IgD-negative memory B cell (primary cell): ENCODE data around the gene ANK2. TPM values are rescaled to one million over a fixed set of nuclear protein-coding genes. Genes with fewer than 3 reads are reported as not detected.

Experiments
- H3K27ac Mint-ChIP-seq, 3 donors: one replicate each; pipeline ENCODE4 v1.8.0; 2020 to 2022; ENCODE audit warnings: mild to moderate bottlenecking in 3 of 3, mixed read lengths in 3 of 3, moderate library complexity in 1 of 3
- H3K27me3 Mint-ChIP-seq: one replicate; pipeline ENCODE4 v1.8.0; 2021; ENCODE audit warnings: mixed read lengths
- H3K36me3 Mint-ChIP-seq: one replicate; pipeline ENCODE4 v1.8.0; 2020; ENCODE audit warnings: mild to moderate bottlenecking, mixed read lengths
- H3K4me1 Mint-ChIP-seq, 3 donors: one replicate each; pipeline ENCODE4 v1.8.0; 2020 to 2022; ENCODE audit warnings: mixed read lengths in 3 of 3, mild to moderate bottlenecking in 1 of 3
- H3K4me3 Mint-ChIP-seq, 4 donors: one replicate each; pipeline ENCODE4 v1.8.0; 2020 to 2022; ENCODE audit warnings: mild to moderate bottlenecking in 4 of 4, mixed read lengths in 4 of 4, moderate library complexity in 3 of 4
- H3K9me3 Mint-ChIP-seq, 3 donors: one replicate each; pipeline ENCODE4 v1.8.0; 2020 to 2021; ENCODE audit warnings: mixed read lengths in 3 of 3, mild to moderate bottlenecking in 1 of 3
- polyA plus RNA-seq: library from polyadenylated mRNA; unstranded; fragments of 300-500 nt; fragmentation: Illumina TruSeq; gene quantifications from one replicate; pipeline ENCODE4 v1.2.3, GENCODE V29; 2021

The ANK2 gene
- polyA plus RNA-seq, 1 donor from 2014 or later, result not detected

DNA sequence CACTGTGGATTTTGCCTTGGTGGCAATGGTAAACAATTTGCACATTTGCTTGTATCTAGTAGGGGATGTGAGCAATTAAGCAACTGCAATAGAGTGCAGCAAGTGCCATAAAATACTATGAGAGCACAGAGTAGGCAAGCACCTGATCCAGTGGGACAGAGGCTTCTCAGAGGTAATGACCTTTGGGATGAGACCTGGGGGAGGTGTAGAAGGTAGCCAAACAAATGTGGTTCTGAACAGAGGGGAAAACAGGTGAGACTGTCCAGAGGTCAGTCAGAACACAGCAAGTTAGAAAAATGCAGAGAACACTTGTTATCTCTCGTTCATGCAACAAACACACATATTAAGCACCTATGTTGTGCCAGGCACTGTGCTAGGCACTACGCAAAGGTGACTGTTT, 21.4 kb upstream of the ANK2 start:
- no peaks in the 10 kb centered on the region for H3K4me1 Mint-ChIP-seq
- no peaks in the 10 kb centered on the region for H3K27me3 Mint-ChIP-seq
- H3K9me3 Mint-ChIP-seq, result no peaks in the 10 kb centered on the region
- no peaks in the 10 kb centered on the region for H3K36me3 Mint-ChIP-seq
- H3K4me3 Mint-ChIP-seq, result no peak overlapping the region
- no peak overlapping the region for H3K27ac Mint-ChIP-seq

DNA sequence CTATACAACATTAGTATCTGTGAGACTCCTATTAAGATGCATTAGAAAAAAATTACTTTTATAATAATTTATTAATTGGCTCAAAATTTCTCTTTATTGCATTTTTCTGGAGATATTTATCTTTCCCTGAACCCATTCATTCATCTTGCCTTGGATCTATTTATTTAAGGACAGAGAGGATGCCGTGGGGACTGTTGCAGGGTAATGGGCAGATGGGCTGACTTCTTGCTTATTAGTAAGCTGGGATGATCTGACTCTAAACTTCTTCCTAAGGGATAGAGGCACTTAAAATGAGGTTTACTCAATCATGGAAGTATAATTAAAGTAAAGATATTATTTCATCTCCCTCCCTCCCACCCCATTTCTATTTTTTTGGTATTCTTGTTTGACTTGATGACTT, 18.2 kb upstream of the ANK2 start:
- H3K27me3 Mint-ChIP-seq, result no peaks in the 10 kb centered on the region
- H3K36me3 Mint-ChIP-seq, result no peaks in the 10 kb centered on the region
- H3K27ac Mint-ChIP-seq, result no peak overlapping the region
- no peak overlapping the region for H3K4me3 Mint-ChIP-seq
- H3K9me3 Mint-ChIP-seq, result no peaks in the 10 kb centered on the region
- H3K4me1 Mint-ChIP-seq, result no peaks in the 10 kb centered on the region

DNA sequence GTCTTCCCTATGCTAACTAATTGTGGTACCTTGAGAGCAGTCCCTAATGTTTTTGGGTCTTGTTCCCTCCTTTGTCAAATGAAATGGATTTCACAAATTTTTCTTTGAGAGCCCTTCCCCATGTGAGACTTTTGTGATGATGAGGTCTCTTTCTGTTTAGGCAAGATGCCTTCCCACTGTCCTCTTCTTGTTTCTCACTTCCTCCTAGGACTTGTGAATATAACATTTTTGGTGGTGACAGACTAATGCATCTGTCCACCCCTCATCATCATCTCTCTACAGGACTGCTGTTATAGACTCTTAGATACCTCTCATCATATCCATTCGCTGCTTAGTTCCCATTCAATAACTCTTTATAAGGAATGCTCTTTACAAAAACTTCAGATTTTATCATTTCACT, 8.7 kb upstream of the ANK2 start:
- no peak overlapping the region for H3K4me3 Mint-ChIP-seq
- H3K27me3 Mint-ChIP-seq, result no peaks in the 10 kb centered on the region
- no peak overlapping the region for H3K27ac Mint-ChIP-seq
- H3K9me3 Mint-ChIP-seq, result peaks cover 0 to 5% (median 0%) of the 10 kb centered on the region in 3 donors
- no peaks in the 10 kb centered on the region for H3K36me3 Mint-ChIP-seq
- H3K4me1 Mint-ChIP-seq, result no peaks in the 10 kb centered on the region

DNA sequence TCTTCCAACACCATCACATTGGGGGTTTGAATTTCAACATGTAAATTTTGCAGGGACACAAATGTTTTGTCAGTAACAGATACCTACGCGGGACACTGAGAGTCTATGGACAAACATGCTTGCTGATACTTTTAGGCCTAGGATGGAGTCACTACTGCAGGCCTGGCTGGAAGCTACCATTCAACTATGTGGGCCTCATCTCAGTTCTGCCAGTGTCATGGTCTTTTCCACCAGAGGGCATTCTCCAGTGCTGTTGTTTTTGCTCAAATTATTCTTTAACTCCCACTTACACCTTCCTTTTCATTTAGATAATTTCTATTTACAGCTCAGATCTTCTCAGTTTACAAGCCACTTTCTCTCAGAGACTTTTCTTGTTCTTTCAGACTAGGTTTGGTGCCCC, 7.0 kb upstream of the ANK2 start:
- H3K9me3 Mint-ChIP-seq, result peaks cover 0 to 6% (median 0%) of the 10 kb centered on the region in 3 donors
- no peaks in the 10 kb centered on the region for H3K4me1 Mint-ChIP-seq
- no peak overlapping the region for H3K27ac Mint-ChIP-seq
- no peaks in the 10 kb centered on the region for H3K27me3 Mint-ChIP-seq
- H3K4me3 Mint-ChIP-seq, result no peak overlapping the region
- H3K36me3 Mint-ChIP-seq, result peaks cover under 1% of the 10 kb centered on the region

DNA sequence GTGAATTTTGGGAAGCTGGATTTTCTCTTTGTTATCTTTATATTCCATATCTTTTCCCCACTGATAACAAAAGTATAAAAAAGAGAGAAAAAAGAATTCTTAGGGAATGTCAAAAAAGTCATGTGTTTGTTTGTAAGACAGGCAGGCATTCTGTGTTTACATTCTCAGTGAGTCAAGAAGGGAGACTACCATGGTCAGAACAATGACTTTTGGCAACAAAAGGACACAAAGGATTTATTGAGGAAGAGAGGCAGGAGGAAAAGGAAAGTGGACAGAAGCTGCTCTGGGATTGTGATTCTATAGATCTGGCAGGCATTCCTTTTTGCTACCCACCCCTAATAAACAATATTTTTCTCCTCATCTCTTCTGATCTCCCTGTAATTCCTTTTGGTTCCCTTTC, 5.9 kb upstream of the ANK2 start:
- Mint-ChIP-seq H3K4me1 (peaks cover 0 to 1% (median 0%) of the 10 kb centered on the region in 3 donors), H3K36me3 (peaks cover 2% of the 10 kb centered on the region), H3K27me3 (no peaks in the 10 kb centered on the region), H3K27ac (no peak overlapping the region), H3K4me3 (no peak overlapping the region), H3K9me3 (peaks cover 0 to 6% (median 0%) of the 10 kb centered on the region in 3 donors)

DNA sequence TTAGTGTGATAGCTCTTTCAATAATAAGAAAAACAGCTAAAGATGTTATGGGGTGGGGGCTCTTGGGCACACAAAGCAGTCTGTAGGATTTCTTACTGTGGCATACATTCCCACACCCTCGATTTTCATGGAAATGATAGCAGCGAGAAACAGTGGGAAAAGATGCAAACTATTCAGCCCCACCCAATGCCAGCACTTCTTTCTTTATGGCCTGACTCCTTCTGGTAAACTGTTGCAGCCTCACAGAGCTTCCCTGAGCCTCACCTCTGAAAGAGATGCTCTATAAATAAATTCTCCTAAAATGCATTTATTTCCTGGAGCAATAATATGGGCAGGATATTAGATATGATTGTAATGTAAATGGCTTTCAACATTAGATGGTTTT, 910 bp downstream of the ANK2 start:
- peaks cover 0 to 1% (median 0%) of the 10 kb centered on the region in 3 donors for H3K4me1 Mint-ChIP-seq
- H3K9me3 Mint-ChIP-seq, result peaks cover 0 to 1% (median 0%) of the 10 kb centered on the region in 3 donors
- H3K27ac Mint-ChIP-seq, result no peak overlapping the region
- H3K27me3 Mint-ChIP-seq, result no peaks in the 10 kb centered on the region
- peaks cover 2% of the 10 kb centered on the region for H3K36me3 Mint-ChIP-seq
- H3K4me3 Mint-ChIP-seq, result no peak overlapping the region

DNA sequence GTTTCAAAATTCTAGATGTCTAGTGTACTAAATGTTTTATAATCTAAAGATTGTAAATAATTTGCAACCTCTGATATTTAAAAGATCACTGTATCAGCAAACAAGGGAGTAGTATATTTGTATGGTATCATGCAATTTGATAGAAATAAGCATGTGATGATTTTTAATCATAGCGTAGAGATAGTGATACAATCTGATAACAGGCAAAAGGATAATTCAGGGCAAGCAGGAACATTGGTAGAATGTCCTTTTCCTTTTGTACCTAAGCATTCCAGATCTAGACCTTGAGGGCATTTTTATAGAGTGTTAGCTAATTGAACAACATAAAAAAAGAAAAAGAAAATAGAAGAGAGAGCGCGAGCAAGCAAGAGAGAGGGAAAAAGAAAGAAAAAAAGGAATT, 1.4 kb downstream of the ANK2 start:
- no peak overlapping the region for H3K4me3 Mint-ChIP-seq
- peaks cover 2% of the 10 kb centered on the region for H3K36me3 Mint-ChIP-seq
- peaks cover 0 to 1% (median 0%) of the 10 kb centered on the region in 3 donors for H3K4me1 Mint-ChIP-seq
- H3K27me3 Mint-ChIP-seq, result no peaks in the 10 kb centered on the region
- H3K27ac Mint-ChIP-seq, result no peak overlapping the region
- H3K9me3 Mint-ChIP-seq, result peaks cover 0 to 2% (median 0%) of the 10 kb centered on the region in 3 donors

DNA sequence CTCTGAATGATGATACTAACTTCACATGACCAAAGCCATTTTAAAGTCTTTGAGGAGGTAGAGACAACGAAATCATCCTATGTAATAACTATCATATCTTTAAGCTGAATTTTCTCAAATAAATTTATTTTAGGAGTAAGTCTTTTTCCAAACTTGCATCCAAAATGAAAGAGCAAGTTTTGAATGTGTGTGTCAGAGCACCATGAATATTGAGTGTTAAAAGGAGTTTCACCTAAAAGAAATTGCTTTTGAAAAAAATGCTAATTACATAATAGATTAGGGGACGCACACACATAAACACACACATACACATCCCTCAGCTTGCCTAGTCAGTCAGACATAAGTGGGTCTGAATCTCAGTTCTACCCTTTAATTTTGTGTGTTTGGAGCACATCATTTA, 1.9 kb downstream of the ANK2 start:
- Mint-ChIP-seq H3K4me3 (no peak overlapping the region), H3K9me3 (peaks cover 0 to 2% (median 0%) of the 10 kb centered on the region in 3 donors), H3K36me3 (peaks cover 2% of the 10 kb centered on the region), H3K27ac (no peak overlapping the region), H3K4me1 (peaks cover 0 to 1% (median 0%) of the 10 kb centered on the region in 3 donors), H3K27me3 (no peaks in the 10 kb centered on the region)

DNA sequence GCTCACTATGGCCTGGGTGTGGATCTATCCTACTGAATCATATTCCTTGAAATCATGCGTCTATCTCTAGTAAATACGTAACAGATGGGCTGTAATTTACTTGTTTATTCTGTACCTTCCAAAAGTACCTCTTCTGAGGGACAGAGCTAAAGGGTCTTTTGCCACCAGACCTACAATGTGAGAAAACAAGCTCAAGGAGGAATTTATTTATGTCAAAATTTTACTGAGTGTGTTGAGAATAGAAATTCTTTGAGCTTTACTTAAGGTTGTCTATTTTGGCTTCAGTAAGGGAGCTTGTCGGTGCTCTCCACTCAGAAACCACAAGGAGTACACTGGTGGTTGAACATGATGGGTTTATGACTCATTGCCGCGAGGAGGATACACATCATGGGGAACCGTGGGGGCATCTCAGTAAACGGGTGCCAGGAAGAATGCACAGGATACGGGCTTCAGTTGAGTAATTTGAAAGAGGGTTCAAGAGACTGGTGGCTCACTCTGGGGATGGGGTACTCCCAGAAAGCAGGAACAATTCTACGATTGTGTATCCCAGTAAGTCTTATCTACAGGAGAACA, 3.0 kb downstream of the ANK2 start:
- H3K27me3 Mint-ChIP-seq, result no peaks in the 10 kb centered on the region
- H3K4me3 Mint-ChIP-seq, result no peak overlapping the region
- peaks cover 2% of the 10 kb centered on the region for H3K36me3 Mint-ChIP-seq
- H3K4me1 Mint-ChIP-seq, result peaks cover 0 to 1% (median 0%) of the 10 kb centered on the region in 3 donors
- no peak overlapping the region for H3K27ac Mint-ChIP-seq
- H3K9me3 Mint-ChIP-seq, result peaks cover 0 to 2% (median 0%) of the 10 kb centered on the region in 3 donors

DNA sequence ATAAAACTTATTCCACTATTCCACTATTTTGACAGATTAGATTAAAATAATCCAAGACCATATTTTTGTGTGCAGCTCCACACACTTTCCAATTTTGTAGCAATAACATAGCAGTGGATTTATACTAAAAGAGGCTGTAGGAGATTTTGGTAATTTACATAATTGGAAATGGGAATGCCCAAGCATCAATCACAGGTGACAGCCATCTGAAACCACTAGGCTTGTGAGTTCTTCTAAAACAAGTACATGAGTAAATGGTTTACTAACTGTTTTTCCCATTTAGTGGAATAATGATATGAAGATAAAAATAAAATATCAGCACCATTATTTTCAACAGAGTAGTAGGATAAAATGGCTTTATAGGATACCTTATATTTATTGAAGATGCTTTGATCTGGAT, 4.4 kb downstream of the ANK2 start:
- Mint-ChIP-seq H3K27me3 (no peaks in the 10 kb centered on the region), H3K27ac (no peak overlapping the region), H3K4me1 (no peaks in the 10 kb centered on the region), H3K36me3 (no peaks in the 10 kb centered on the region), H3K9me3 (peaks cover 0 to 2% (median 0%) of the 10 kb centered on the region in 3 donors), H3K4me3 (no peak overlapping the region)

DNA sequence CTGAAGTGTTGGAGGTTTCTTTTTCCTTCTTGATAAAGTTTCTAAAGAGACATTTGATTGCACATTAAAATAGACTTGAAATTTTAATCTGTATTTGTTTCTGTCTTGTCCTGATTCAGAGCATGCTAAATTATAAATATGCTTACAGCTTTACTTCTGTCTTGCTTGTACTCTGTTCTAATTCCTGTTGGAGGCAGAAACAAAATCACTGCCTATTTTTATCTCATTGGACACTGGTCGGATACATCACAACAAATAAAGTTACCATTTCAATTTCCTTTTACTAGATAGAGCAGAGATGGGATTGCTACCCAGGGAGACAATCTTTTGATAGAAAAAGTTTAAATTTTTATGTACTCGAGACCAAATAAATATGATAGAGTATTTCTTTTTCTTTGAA, 6.9 kb downstream of the ANK2 start:
- no peak overlapping the region for H3K27ac Mint-ChIP-seq
- H3K36me3 Mint-ChIP-seq, result no peaks in the 10 kb centered on the region

DNA sequence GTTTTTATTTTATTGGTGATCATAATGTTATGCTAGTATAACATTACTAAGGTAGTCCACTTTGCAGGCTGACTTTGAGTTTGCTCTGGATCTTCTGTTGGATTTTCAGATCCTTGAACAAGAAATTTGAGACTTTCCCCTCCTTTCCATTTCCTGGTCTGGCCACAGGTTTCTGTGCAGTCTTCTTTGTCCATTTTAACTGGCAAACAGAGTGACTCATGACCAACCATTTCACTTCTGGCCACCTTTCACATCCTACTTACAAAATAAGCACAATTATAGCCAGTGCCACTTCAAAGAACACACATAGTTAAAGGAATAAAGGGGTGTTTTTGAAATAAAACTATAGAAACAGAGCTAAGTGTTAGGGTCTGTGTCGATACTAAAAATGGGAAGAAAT, 8.4 kb downstream of the ANK2 start:
- H3K27ac Mint-ChIP-seq, result no peak overlapping the region

More for the DNA sequence above, 6.9 kb downstream of the ANK2 start:
- H3K4me3 Mint-ChIP-seq, result no peak overlapping the region
- no peaks in the 10 kb centered on the region for H3K27me3 Mint-ChIP-seq
- peaks cover 0 to 2% (median 0%) of the 10 kb centered on the region in 3 donors for H3K9me3 Mint-ChIP-seq
- H3K4me1 Mint-ChIP-seq, result no peaks in the 10 kb centered on the region

DNA sequence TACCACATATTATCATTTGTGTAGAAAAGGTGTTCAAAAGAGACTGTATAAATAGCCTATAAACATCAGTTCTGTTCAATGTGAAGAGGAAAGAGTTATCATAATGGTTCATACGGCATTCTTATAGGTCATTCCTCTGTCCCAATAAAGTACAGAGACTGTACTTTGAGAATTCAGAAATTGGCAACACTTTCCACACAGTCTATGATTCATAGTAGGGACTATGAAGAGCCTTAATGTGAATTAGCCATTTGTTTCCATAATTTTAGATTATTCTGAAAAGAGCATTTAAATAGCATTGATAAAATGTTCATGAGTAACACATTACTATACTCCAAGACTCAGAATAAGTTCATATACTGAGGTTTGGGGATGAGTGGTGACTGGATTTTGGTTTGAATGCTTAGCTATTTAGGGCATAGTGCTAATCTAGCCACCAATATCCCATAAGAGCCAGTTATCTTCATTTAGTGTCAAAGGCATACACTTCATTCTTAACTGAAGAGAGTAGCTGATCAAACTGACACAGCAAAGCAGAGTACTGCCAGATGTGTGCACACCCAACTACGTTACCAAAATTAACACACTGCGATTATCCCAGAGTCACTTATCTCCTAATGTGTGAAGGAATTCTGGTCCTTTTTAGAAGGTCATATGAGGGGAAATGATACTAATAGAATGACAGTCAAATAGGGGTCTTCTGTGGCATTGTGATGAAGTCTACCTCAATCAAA, 10.2 kb downstream of the ANK2 start:
- no peak overlapping the region for H3K4me3 Mint-ChIP-seq
- no peaks in the 10 kb centered on the region for H3K27me3 Mint-ChIP-seq
- H3K36me3 Mint-ChIP-seq, result no peaks in the 10 kb centered on the region
- no peak overlapping the region for H3K27ac Mint-ChIP-seq
- peaks cover 0 to 2% (median 0%) of the 10 kb centered on the region in 3 donors for H3K9me3 Mint-ChIP-seq
- no peaks in the 10 kb centered on the region for H3K4me1 Mint-ChIP-seq

More for the DNA sequence above, 8.4 kb downstream of the ANK2 start:
- Mint-ChIP-seq H3K9me3 (peaks cover 0 to 2% (median 0%) of the 10 kb centered on the region in 3 donors), H3K4me3 (no peak overlapping the region), H3K4me1 (no peaks in the 10 kb centered on the region), H3K27me3 (no peaks in the 10 kb centered on the region), H3K36me3 (no peaks in the 10 kb centered on the region)

DNA sequence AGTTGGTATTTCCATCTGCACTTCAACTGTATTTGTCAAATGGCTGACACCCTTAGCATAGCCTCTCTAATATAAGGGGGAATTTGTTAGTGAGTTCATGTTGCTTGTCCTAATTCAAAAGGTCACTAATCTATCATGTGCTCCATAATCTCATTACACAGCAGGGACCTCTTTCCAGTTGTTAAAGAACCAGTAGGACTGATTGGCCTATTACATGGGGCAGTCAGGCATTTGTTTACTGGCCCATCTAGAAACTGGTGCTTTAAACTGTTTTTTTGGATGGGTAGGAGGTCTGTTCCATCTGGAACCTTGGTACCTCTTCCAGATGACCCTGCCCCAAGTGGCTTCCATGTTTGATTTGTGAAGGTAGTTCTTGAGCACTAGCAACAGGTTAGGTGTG, 11.4 kb downstream of the ANK2 start:
- Mint-ChIP-seq H3K36me3 (no peaks in the 10 kb centered on the region), H3K27ac (no peak overlapping the region)

DNA sequence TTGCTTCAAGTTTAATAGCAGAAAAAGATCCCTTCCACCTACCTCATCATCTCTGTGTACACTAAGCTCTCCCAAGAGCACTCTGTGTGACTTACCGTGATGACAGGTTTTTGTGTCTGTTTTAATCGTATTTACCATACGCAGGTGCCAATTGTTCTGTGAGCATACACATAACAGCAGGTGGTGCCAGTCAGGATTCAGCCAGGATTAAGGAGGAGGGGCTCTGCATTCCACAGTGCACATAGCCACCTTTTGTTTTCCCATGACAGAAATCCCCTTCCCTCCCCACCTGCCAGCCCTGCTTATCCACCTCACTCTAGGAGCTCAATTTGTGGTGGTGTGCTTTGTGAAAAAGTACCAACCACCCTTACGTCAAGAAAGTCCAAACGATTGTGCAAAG, 14.8 kb downstream of the ANK2 start:
- Mint-ChIP-seq H3K4me3 (no peak overlapping the region), H3K27ac (no peak overlapping the region)

More for the DNA sequence above, 11.4 kb downstream of the ANK2 start:
- no peaks in the 10 kb centered on the region for H3K9me3 Mint-ChIP-seq
- H3K4me3 Mint-ChIP-seq, result no peak overlapping the region
- no peaks in the 10 kb centered on the region for H3K27me3 Mint-ChIP-seq
- no peaks in the 10 kb centered on the region for H3K4me1 Mint-ChIP-seq

DNA sequence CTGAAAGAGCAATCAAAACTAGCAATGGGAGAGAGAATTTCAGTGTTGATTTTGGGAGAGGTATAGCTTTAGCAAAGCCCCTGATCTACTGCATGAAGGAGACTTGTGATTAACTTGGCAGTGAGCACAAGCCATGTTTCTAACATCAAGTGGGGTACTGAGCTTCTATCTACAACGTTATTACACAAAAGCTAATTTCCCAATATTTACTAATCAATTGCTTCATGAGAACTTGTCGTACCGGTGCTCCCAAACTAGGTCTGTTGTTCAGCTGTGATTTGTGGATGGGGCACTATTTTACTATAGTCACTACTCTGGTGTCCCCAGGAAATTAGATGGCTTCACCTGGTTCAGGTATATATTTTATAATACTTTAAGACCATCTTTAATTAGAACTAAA, 16.2 kb downstream of the ANK2 start:
- Mint-ChIP-seq H3K27ac (no peak overlapping the region), H3K9me3 (peaks cover 0 to 3% (median 3%) of the 10 kb centered on the region in 3 donors), H3K4me3 (no peak overlapping the region), H3K27me3 (no peaks in the 10 kb centered on the region), H3K4me1 (no peaks in the 10 kb centered on the region), H3K36me3 (no peaks in the 10 kb centered on the region)

More for the DNA sequence above, 14.8 kb downstream of the ANK2 start:
- no peaks in the 10 kb centered on the region for H3K9me3 Mint-ChIP-seq
- no peaks in the 10 kb centered on the region for H3K27me3 Mint-ChIP-seq
- no peaks in the 10 kb centered on the region for H3K36me3 Mint-ChIP-seq
- no peaks in the 10 kb centered on the region for H3K4me1 Mint-ChIP-seq
